Bronchial epithelial cell (primary cell): Measurements from ENCODE around the gene DVL3. TPM values are rescaled to one million over a fixed set of nuclear protein-coding genes. Genes with fewer than 3 reads are reported as not detected.

ENCODE experiments used
- DNase-seq: peaks from one replicate; pipeline ENCODE4 v3.0.0-alpha.2; 2010; ENCODE audit warnings: low read depth
- FAIRE-seq: peaks from 2 replicates; lab custom pipeline; 2011; peaks lifted over from hg19 to GRCh38; lab: Jason Lieb, UNC
- H3K27me3 ChIP-seq: 2 replicates; pipeline ENCODE4 v1.5.1; 2011; ENCODE audit warnings: low read length; ENCODE audit not compliant: control insufficient read depth, insufficient read depth
- H3K36me3 ChIP-seq: 2 replicates; pipeline ENCODE4 v1.5.1; 2011; ENCODE audit warnings: low read length; ENCODE audit not compliant: control insufficient read depth, insufficient read depth
- H3K4me3 ChIP-seq: 2 replicates; pipeline ENCODE4 v1.5.1; 2011; ENCODE audit warnings: mild to moderate bottlenecking, low read depth, low read length, control low read depth
- CTCF ChIP-seq: IDR thresholded peaks from 2 replicates; pipeline ENCODE4 v1.5.1; 2011; ENCODE audit warnings: mild to moderate bottlenecking, moderate library complexity, low read length, control low read depth, inconsistent platforms; ENCODE audit not compliant: insufficient read depth, severe bottlenecking
- total RNA-seq: library from RNA; depleted of rRNA; stranded (reverse); fragments of >200 nt; gene quantifications from 2 replicates; pipeline ENCODE4 v1.2.1, GENCODE V29; 2014

The DVL3 gene
- total RNA-seq, 1 donor from 2014 or later = 22.6 TPM

- peak overlapping the region; percentile 81 for H3K4me3 ChIP-seq
- FAIRE-seq (no peak), DNase-seq (peak; percentile 96)
- no peak for TF ChIP-seq CTCF
- peaks cover 42% of the 10 kb centered on the region for H3K36me3 ChIP-seq
- no peaks in the 10 kb centered on the region for H3K27me3 ChIP-seq
Observed at GRCh38 chr3:184185461-184186183, 30.4 kb downstream of the DVL3 start.

GRCh38 chr3:184186184-184186901 is 31.2 kb downstream of the DVL3 start, which contains the start of gene ABCF3:
Gene ABCF3, plus strand, starts transcription at chr3:184186199. Its CDS starts 9 bp downstream, at chr3:184186208.
- Histone ChIP-seq H3K36me3 (peaks cover 40% of the 10 kb centered on the region), H3K4me3 (peak within 1 kb of the TSS; percentile 81), H3K27me3 (no peaks in the 10 kb centered on the region)
- DNase-seq (peak; percentile 38), FAIRE-seq (no peak)
- TF ChIP-seq CTCF = no peak

- H3K27me3 ChIP-seq = no peaks in the 10 kb centered on the region
- TF ChIP-seq CTCF = no peak
- FAIRE-seq = no peak
- H3K4me3 ChIP-seq = peak overlapping the region; percentile 81
- DNase-seq = no peak
- H3K36me3 ChIP-seq = peaks cover 37% of the 10 kb centered on the region
Observed at GRCh38 chr3:184186902-184187207, 31.7 kb downstream of the DVL3 start.

GRCh38 chr3:184188080-184188479 is 32.9 kb downstream of the DVL3 start:
- FAIRE-seq = no peak
- no peak overlapping the region for H3K4me3 ChIP-seq
- no peak for TF ChIP-seq CTCF
- no peak for DNase-seq
- H3K36me3 ChIP-seq = peaks cover 37% of the 10 kb centered on the region
- no peaks in the 10 kb centered on the region for H3K27me3 ChIP-seq

- no peak for TF ChIP-seq CTCF
- no peak for DNase-seq
- no peak for FAIRE-seq
- Histone ChIP-seq H3K36me3 (peaks cover 36% of the 10 kb centered on the region), H3K27me3 (no peaks in the 10 kb centered on the region), H3K4me3 (no peak overlapping the region)
Observed at GRCh38 chr3:184189421-184189820, 34.2 kb downstream of the DVL3 start.

GRCh38 chr3:184192889-184193288 is 37.7 kb downstream of the DVL3 start:
- DNase-seq (no peak), FAIRE-seq (peak; percentile 82)
- no peak for TF ChIP-seq CTCF
- peaks cover 36% of the 10 kb centered on the region for H3K36me3 ChIP-seq
- no peak overlapping the region for H3K4me3 ChIP-seq
- no peaks in the 10 kb centered on the region for H3K27me3 ChIP-seq
